ENCODE measurements around the gene NCAM2.
"Not testable (repeated sequence)": the region's sequence is repeated elsewhere in the genome, so short reads cannot be mapped to it uniquely, and the experiment has no call there.

Gene NCAM2

DNA sequence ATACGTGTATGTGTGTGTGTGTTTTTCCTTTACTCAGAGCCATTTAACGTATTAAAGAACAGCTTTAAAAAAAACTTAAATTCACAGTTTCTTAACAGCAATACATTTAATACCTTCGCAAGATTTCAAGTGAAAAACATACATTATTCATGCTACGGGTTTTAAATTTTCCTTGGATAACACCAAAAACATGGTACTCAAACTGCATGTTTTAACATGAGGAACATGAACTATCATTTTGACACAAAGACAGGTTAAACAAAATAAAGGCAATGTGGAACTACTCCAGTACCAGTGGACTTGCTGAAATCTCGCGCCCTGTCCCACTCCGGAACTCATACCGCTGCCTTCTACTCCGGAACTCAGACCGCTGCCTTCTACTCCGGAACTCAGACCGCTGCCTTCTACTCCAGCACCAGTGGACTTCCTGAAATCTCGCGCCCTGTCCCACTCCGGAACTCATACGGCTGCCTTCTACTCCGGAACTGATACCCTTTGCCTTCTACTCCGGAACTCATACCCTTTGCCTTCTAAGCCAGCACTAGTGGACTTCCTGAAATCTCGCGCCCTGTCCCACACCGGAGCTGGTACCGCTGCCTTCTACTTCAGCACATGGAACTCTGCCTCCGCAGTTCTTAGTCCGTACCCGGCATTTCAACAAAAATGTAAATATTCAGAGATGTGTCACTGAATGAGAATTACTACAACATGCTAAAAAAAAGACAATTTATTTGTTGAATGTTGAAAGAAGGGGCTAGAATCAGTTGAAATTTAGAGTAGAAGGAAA, 148.6 kb downstream of the NCAM2 start:
- TF ChIP-seq, protein P1, sequence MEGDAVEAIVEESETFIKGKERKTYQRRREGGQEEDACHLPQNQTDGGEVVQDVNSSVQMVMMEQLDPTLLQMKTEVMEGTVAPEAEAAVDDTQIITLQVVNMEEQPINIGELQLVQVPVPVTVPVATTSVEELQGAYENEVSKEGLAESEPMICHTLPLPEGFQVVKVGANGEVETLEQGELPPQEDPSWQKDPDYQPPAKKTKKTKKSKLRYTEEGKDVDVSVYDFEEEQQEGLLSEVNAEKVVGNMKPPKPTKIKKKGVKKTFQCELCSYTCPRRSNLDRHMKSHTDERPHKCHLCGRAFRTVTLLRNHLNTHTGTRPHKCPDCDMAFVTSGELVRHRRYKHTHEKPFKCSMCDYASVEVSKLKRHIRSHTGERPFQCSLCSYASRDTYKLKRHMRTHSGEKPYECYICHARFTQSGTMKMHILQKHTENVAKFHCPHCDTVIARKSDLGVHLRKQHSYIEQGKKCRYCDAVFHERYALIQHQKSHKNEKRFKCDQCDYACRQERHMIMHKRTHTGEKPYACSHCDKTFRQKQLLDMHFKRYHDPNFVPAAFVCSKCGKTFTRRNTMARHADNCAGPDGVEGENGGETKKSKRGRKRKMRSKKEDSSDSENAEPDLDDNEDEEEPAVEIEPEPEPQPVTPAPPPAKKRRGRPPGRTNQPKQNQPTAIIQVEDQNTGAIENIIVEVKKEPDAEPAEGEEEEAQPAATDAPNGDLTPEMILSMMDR (IDR thresholded peaks at IDR 0.05; ENCODE audit: low read depth, low read length), result no peak
- no peak for DNase-seq (ENCODE audit: low read depth in 2 of 2)
- no peak overlapping the region for H3K4me3 ChIP-seq (replicated peaks in 1 of 2; ENCODE audit: low read depth in 2 of 2, low read length in 2 of 2)

DNA sequence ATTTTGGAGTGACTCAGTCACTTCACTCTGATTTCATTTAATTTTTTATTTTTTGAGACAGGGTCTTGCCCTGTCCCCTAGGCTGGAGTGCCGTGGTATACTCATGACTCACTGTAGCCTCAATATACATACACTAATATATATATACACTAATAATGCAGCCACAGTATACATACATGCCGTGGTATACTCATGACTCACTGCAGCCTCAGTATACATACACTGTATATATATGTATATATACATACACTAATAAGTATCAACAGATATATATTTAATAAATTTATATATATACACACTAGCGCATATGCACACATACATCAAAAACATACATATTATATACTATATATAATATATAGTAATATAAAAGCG, 149.2 kb downstream of the NCAM2 start:
- no peak for DNase-seq (ENCODE audit: low read depth in 2 of 2)

DNA sequence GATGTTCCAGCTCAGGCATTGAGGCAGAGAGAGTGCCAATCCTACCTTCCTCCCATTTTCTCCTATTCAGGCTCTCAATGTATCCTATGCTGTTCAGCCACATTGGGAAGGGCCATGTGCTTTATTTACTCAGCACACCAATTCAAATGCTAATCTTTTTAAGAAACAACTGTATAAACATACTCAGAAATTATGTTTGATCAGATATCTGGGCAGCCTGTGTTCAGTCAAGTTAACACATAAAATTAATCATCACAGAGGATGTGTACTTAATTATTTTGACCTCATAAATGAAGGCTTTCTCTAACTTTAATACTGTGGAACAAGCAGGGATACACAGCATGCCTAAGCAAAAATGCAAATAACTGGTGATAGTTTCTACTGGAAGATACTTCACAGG, 149.8 kb downstream of the NCAM2 start:
- DNase-seq (ENCODE audit: low read depth in 2 of 2), result no peak
- no peak overlapping the region for H3K4me3 ChIP-seq (replicated peaks in 1 of 2; ENCODE audit: low read depth in 2 of 2, low read length in 2 of 2)
- TF ChIP-seq, protein P1 (IDR thresholded peaks at IDR 0.05; ENCODE audit: low read depth, low read length), result no peak

More for the DNA sequence above, 149.2 kb downstream of the NCAM2 start:
- TF ChIP-seq, protein P1 (IDR thresholded peaks at IDR 0.05; ENCODE audit: low read depth, low read length), result no peak
- no peak overlapping the region for H3K4me3 ChIP-seq (replicated peaks in 1 of 2; ENCODE audit: low read depth in 2 of 2, low read length in 2 of 2)

DNA sequence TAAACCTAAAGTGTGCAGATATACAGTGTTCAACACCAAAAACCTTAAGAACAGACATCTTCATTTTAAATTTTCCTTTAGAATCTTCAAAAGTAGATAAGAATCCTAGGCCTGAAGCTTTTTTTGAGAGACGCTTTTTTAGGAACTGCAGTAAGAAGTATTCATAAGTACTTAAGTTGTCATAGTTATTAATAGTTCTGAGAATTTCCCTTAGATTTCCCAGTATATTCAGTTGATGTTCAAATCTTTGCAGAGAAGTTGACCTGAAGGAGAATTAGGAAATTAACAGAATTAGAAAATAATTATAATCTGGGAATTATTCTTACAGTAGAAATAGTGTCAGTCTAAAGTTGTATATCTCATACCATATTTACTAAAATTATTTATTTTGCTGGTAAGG, 150.3 kb downstream of the NCAM2 start:
- DNase-seq (ENCODE audit: low read depth in 2 of 2), result no peak
- TF ChIP-seq, protein P1 (IDR thresholded peaks at IDR 0.05; ENCODE audit: low read depth, low read length), result no peak
- H3K4me3 ChIP-seq (replicated peaks in 1 of 2; ENCODE audit: low read depth in 2 of 2, low read length in 2 of 2), result no peak overlapping the region

DNA sequence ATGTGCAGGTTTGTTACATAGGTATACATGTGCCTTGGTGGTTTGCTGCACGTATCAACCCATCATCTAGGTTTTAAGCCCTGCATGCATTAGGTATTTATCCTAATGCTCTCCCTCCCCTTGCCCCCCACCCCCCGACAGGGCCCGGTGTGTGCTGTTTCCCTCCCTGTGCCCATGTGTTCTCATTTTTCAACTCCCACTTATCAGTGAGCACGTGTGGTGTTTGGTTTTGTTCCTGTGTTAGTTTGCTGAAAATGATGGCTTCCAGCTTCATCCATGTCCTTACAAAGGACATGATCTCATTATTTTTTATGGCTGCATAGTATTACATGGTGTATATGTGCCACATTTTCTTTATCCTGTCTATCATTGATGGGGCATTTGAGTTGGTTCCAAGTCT, 151.2 kb downstream of the NCAM2 start:
- DNase-seq (ENCODE audit: low read depth in 2 of 2); H3K4me3 ChIP-seq (replicated peaks in 1 of 2; ENCODE audit: low read depth in 2 of 2, low read length in 2 of 2): not testable (repeated sequence)

DNA sequence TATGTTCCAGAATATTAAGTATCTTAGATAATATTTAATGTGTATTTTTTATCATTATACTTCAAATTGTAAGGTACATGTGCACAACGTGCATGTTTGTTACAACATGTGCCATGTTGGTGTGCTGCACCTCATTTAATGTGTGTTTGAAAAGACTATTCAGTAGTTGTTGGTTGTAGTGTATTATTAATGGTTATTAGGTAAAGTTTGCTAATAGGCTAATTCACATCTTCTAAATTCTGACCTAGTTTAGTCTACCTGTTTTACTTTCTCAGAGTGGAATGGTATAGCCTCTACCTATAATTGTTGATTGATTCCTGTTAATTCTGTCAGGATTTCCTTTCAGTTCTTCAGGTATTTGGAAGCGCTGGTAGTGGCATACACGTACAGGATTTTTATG, 153.0 kb downstream of the NCAM2 start:
- TF ChIP-seq, protein P1 (IDR thresholded peaks at IDR 0.05; ENCODE audit: low read depth, low read length), result no peak
- no peak overlapping the region for H3K4me3 ChIP-seq (replicated peaks in 1 of 2; ENCODE audit: low read depth in 2 of 2, low read length in 2 of 2)
- DNase-seq (ENCODE audit: low read depth in 2 of 2), result no peak

DNA sequence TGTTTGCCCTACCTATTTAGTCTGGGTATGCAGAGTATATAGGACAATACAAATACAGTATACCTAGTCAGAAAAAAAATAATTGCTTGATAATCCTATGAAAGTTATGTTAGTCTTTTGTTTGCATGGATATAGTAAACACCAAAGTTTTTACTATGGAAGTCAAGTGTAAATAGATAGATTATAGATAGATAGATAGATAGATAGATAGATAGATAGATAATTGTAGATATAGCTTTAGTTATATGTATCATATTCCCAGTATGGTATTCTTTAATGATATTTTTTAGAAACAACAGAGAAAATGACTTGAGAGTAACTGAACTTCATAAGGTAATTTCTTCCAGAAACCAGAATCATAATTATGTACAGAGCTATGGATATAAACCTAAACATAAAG, 158.2 kb downstream of the NCAM2 start:
- TF ChIP-seq, protein P1 (IDR thresholded peaks at IDR 0.05; ENCODE audit: low read depth, low read length), result no peak
- DNase-seq (ENCODE audit: low read depth in 2 of 2), result no peak
- no peak overlapping the region for H3K4me3 ChIP-seq (replicated peaks in 1 of 2; ENCODE audit: low read depth in 2 of 2, low read length in 2 of 2)
